Mesothelial cell of epicardium (in vitro differentiated cells): ENCODE results near the gene TSSK6. TPM values are rescaled to one million over a fixed set of nuclear protein-coding genes. Genes with fewer than 3 reads are reported as not detected.
"Not testable (repeated sequence)": the region's sequence is repeated elsewhere in the genome, so short reads cannot be mapped to it uniquely, and the experiment has no call there.

Experiments
- DNase-seq, 2 experiments: peaks; one replicate each; pipeline ENCODE4 v3.0.0; 2021; ENCODE audit warnings: low spot score in 2 of 2; ENCODE audit not compliant: unreplicated experiment in 2 of 2
- H3K27ac Mint-ChIP-seq: 2 replicates; pipeline ENCODE4 v1.8.0; 2021; ENCODE audit warnings: mixed read lengths
- H3K27me3 Mint-ChIP-seq: 2 replicates; pipeline ENCODE4 v1.8.0; 2021; ENCODE audit warnings: low read depth, mixed read lengths
- H3K36me3 Mint-ChIP-seq: 2 replicates; pipeline ENCODE4 v1.8.0; 2021; ENCODE audit warnings: mixed read lengths
- H3K4me1 Mint-ChIP-seq: 2 replicates; pipeline ENCODE4 v1.8.0; 2021; ENCODE audit warnings: mixed read lengths
- H3K4me3 Mint-ChIP-seq: 2 replicates; pipeline ENCODE4 v1.8.0; 2021; ENCODE audit warnings: mild to moderate bottlenecking, moderate library complexity, mixed read lengths
- H3K9me3 Mint-ChIP-seq: 2 replicates; pipeline ENCODE4 v1.8.0; 2021; ENCODE audit warnings: mixed read lengths
- CTCF ChIP-seq: fragments of 200-600 bp; sonication (generic); IDR thresholded peaks from one replicate; pipeline ENCODE4 v1.5.0; 2021; ENCODE audit warnings: antibody characterized with exemption; ENCODE audit not compliant: unreplicated experiment
- total RNA-seq: library from RNA; stranded (reverse); gene quantifications from 3 replicates; pipeline ENCODE4 v1.2.1, GENCODE V29; 2021

TSSK6 gene
- total RNA-seq, 1 donor from 2014 or later, result 2.1 TPM

GRCh38 chr19:19482809-19483596 lies 32.3 kb downstream of the TSSK6 start:
- Mint-ChIP-seq H3K36me3 (peaks cover 4% of the 10 kb centered on the region), H3K27me3 (no peaks in the 10 kb centered on the region), H3K27ac (peak overlapping the region; percentile 97), H3K4me1 (peaks cover 47% of the 10 kb centered on the region), H3K4me3 (peak overlapping the region; percentile 29), H3K9me3 (no peaks in the 10 kb centered on the region)
- no peak for TF ChIP-seq CTCF
- DNase-seq, result no peak

- H3K36me3 Mint-ChIP-seq, result peaks cover 4% of the 10 kb centered on the region
- no peak for TF ChIP-seq CTCF
- H3K27ac Mint-ChIP-seq, result no peak overlapping the region
- DNase-seq, result no peak
- H3K9me3 Mint-ChIP-seq, result no peaks in the 10 kb centered on the region
- H3K4me1 Mint-ChIP-seq, result peaks cover 28% of the 10 kb centered on the region
- H3K27me3 Mint-ChIP-seq, result no peaks in the 10 kb centered on the region
- H3K4me3 Mint-ChIP-seq, result no peak overlapping the region
Observed at GRCh38 chr19:19480688-19481087, 34.7 kb downstream of the TSSK6 start.

GRCh38 chr19:19477705-19478383 lies 37.5 kb downstream of the TSSK6 start:
- Mint-ChIP-seq H3K36me3 (peaks cover 3% of the 10 kb centered on the region), H3K4me1 (peaks cover 20% of the 10 kb centered on the region), H3K27ac (no peak overlapping the region), H3K27me3 (no peaks in the 10 kb centered on the region), H3K9me3 (no peaks in the 10 kb centered on the region), H3K4me3 (no peak overlapping the region)
- no peak for DNase-seq
- no peak for TF ChIP-seq CTCF

- peak overlapping the region; percentile 54 for H3K27ac Mint-ChIP-seq
- TF ChIP-seq CTCF, result no peak
- H3K4me3 Mint-ChIP-seq, result no peak overlapping the region
- peaks cover 5% of the 10 kb centered on the region for H3K36me3 Mint-ChIP-seq
- DNase-seq, result no peak
- no peaks in the 10 kb centered on the region for H3K9me3 Mint-ChIP-seq
- peaks cover 13% of the 10 kb centered on the region for H3K4me1 Mint-ChIP-seq
- H3K27me3 Mint-ChIP-seq, result no peaks in the 10 kb centered on the region
Observed at GRCh38 chr19:19475849-19476828, 39.2 kb downstream of the TSSK6 start.

GRCh38 chr19:19475015-19475765 lies 40.2 kb downstream of the TSSK6 start:
- Mint-ChIP-seq H3K27me3 (no peaks in the 10 kb centered on the region), H3K4me3 (no peak overlapping the region), H3K27ac (peak overlapping the region; percentile 54), H3K36me3 (peaks cover 11% of the 10 kb centered on the region), H3K9me3 (peaks cover 4% of the 10 kb centered on the region), H3K4me1 (peaks cover 13% of the 10 kb centered on the region)
- no peak for DNase-seq
- no peak for TF ChIP-seq CTCF

GRCh38 chr19:19472106-19472505 lies 43.2 kb downstream of the TSSK6 start:
- H3K9me3 Mint-ChIP-seq, result peaks cover 21% of the 10 kb centered on the region
- H3K4me3 Mint-ChIP-seq, H3K27me3 Mint-ChIP-seq, DNase-seq: not testable (repeated sequence)
- H3K36me3 Mint-ChIP-seq, result peaks cover 32% of the 10 kb centered on the region
- H3K4me1 Mint-ChIP-seq, result peaks cover 13% of the 10 kb centered on the region
- H3K27ac Mint-ChIP-seq, result peak overlapping the region; percentile 50
